Neural progenitor cell (in vitro differentiated cells): ENCODE measurements around the gene ZNF687. TPM values are rescaled to one million over a fixed set of nuclear protein-coding genes. Genes with fewer than 3 reads are reported as not detected.

Source experiments
- DNase-seq: peaks from one replicate; pipeline ENCODE4 v3.0.0-alpha.2; 2016; ENCODE audit warnings: low spot score
- H2AFZ ChIP-seq: fragments of 200-600 bp; sonication (generic); replicated peaks from 2 replicates; pipeline ENCODE4 v1.6.1; 2016; ENCODE audit warnings: antibody characterized with exemption
- H3F3A ChIP-seq: fragments of 200-600 bp; sonication (generic); 2 replicates; pipeline ENCODE4 v1.6.1; 2016; ENCODE audit warnings: antibody characterized with exemption, low read depth
- H3K27ac ChIP-seq: fragments of 200-600 bp; sonication (generic); 2 replicates; pipeline ENCODE4 v1.5.1; 2016; ENCODE audit warnings: mild to moderate bottlenecking
- H3K27me3 ChIP-seq: fragments of 200-600 bp; sonication (generic); 2 replicates; pipeline ENCODE4 v1.6.1; 2016; ENCODE audit warnings: mild to moderate bottlenecking, moderate library complexity
- H3K36me3 ChIP-seq: fragments of 200-600 bp; sonication (generic); 2 replicates; pipeline ENCODE4 v1.5.1; 2016
- H3K4me1 ChIP-seq: fragments of 200-600 bp; sonication (generic); 2 replicates; pipeline ENCODE4 v1.6.1; 2016; ENCODE audit warnings: mixed run types
- H3K4me2 ChIP-seq: fragments of 200-600 bp; sonication (generic); 2 replicates; pipeline ENCODE4 v1.6.1; 2016
- H3K4me3 ChIP-seq: fragments of 200-600 bp; sonication (generic); 2 replicates; pipeline ENCODE4 v1.5.1; 2016
- H3K79me2 ChIP-seq: fragments of 200-600 bp; sonication (generic); 2 replicates; pipeline ENCODE4 v1.6.1; 2016; ENCODE audit warnings: low read depth
- H3K9ac ChIP-seq: fragments of 200-600 bp; sonication (generic); 2 replicates; pipeline ENCODE4 v1.6.1; 2016
- H3K9me3 ChIP-seq: fragments of 200-600 bp; sonication (generic); 2 replicates; pipeline ENCODE4 v1.5.1; 2016; ENCODE audit warnings: low read depth
- H4K20me1 ChIP-seq: fragments of 200-600 bp; sonication (generic); 2 replicates; pipeline ENCODE4 v1.6.1; 2016; ENCODE audit warnings: low read depth
- H3K27ac Mint-ChIP-seq: 3 replicates; pipeline ENCODE4 v1.8.0; 2021; ENCODE audit warnings: mixed read lengths
- H3K27me3 Mint-ChIP-seq: 2 replicates; pipeline ENCODE4 v1.8.0; 2022; ENCODE audit warnings: low read depth, mild to moderate bottlenecking, inconsistent platforms, moderate library complexity, mixed read lengths; ENCODE audit not compliant: insufficient read depth
- H3K36me3 Mint-ChIP-seq: 3 replicates; pipeline ENCODE4 v1.8.0; 2021; ENCODE audit warnings: mixed read lengths
- H3K4me1 Mint-ChIP-seq: 3 replicates; pipeline ENCODE4 v1.8.0; 2021; ENCODE audit warnings: mixed read lengths
- H3K4me3 Mint-ChIP-seq: 3 replicates; pipeline ENCODE4 v1.8.0; 2021; ENCODE audit warnings: mild to moderate bottlenecking, moderate library complexity, mixed read lengths
- H3K9me3 Mint-ChIP-seq: 3 replicates; pipeline ENCODE4 v1.8.0; 2020; ENCODE audit warnings: mixed read lengths
- CTCF ChIP-seq: fragments of 200-600 bp; sonication (generic); IDR thresholded peaks from 2 replicates; pipeline ENCODE4 v1.5.1; 2017; ENCODE audit warnings: antibody characterized with exemption, mild to moderate bottlenecking
- EZH2 ChIP-seq: fragments of 200-600 bp; sonication (generic); IDR thresholded peaks from 2 replicates; pipeline ENCODE4 v1.6.1; 2017; ENCODE audit warnings: antibody characterized with exemption, mild to moderate bottlenecking, moderate library complexity
- EZH2phosphoT487 ChIP-seq: fragments of 200-600 bp; sonication (generic); IDR thresholded peaks from 2 replicates; pipeline ENCODE4 v1.6.1; 2017; ENCODE audit warnings: antibody characterized with exemption
- total RNA-seq: library from RNA; depleted of rRNA; stranded (reverse); fragments of >200 nt; gene quantifications from 2 replicates; pipeline ENCODE4 v1.2.3, GENCODE V29; 2015; ENCODE audit warnings: low replicate concordance

ZNF687 gene
- 20.2 and 43.1 TPM in 2 replicates for total RNA-seq

GRCh38 chr1:151281969-151282882, at the start of gene ZNF687:
Gene ZNF687, plus strand, starts transcription at chr1:151282299. Its CDS starts 3,993 bp downstream, at chr1:151286292.
- peak within 1 kb of the TSS; percentile 97 for H2AFZ ChIP-seq

GRCh38 chr1:151235235-151235634, 46.9 kb upstream of the ZNF687 start:
- TF ChIP-seq CTCF: no peak
- no peak for TF ChIP-seq EZH2phosphoT487
- no peak for TF ChIP-seq EZH2
- H3K27ac ChIP-seq: no peak overlapping the region
- H3K4me2 ChIP-seq: no peak overlapping the region
- H3K36me3 Mint-ChIP-seq: peaks cover 40% of the 10 kb centered on the region
- H3K27me3 ChIP-seq: no peaks in the 10 kb centered on the region
- H3K9ac ChIP-seq: no peak overlapping the region
- no peaks in the 10 kb centered on the region for H3K9me3 Mint-ChIP-seq
- no peak overlapping the region for H3K27ac Mint-ChIP-seq
- peaks cover 4% of the 10 kb centered on the region for H4K20me1 ChIP-seq
- H2AFZ ChIP-seq: no peak overlapping the region
- no peaks in the 10 kb centered on the region for H3K4me1 Mint-ChIP-seq
- no peaks in the 10 kb centered on the region for H3K9me3 ChIP-seq
- H3K4me3 ChIP-seq: no peak overlapping the region
- no peaks in the 10 kb centered on the region for H3K79me2 ChIP-seq
- H3K36me3 ChIP-seq: peaks cover 16% of the 10 kb centered on the region
- DNase-seq: no peak
- no peaks in the 10 kb centered on the region for H3K27me3 Mint-ChIP-seq
- H3F3A ChIP-seq: peaks cover 6% of the 10 kb centered on the region
- H3K4me3 Mint-ChIP-seq: no peak overlapping the region
- H3K4me1 ChIP-seq: no peaks in the 10 kb centered on the region

More at GRCh38 chr1:151281969-151282882, at the start of gene ZNF687:
- no peaks in the 10 kb centered on the region for H3K9me3 Mint-ChIP-seq
- H3K4me3 Mint-ChIP-seq: peak within 1 kb of the TSS; percentile 97
- Histone ChIP-seq H3K36me3 (no peaks in the 10 kb centered on the region), H4K20me1 (peaks cover 42% of the 10 kb centered on the region), H3K4me1 (peaks cover 13% of the 10 kb centered on the region), H3K79me2 (peaks cover 38% of the 10 kb centered on the region), H3K9me3 (no peaks in the 10 kb centered on the region), H3K27ac (peak within 1 kb of the TSS; percentile 98), H3K27me3 (no peaks in the 10 kb centered on the region), H3K4me3 (peak within 1 kb of the TSS; percentile 82), H3F3A (peaks cover 13% of the 10 kb centered on the region), H3K9ac (peak within 1 kb of the TSS; percentile 81), H3K4me2 (peak within 1 kb of the TSS; percentile 94)
- peaks cover 2% of the 10 kb centered on the region for H3K36me3 Mint-ChIP-seq
- TF ChIP-seq CTCF (no peak), EZH2 (no peak), EZH2phosphoT487 (no peak)
- peak within 1 kb of the TSS; percentile 99 for H3K27ac Mint-ChIP-seq
- H3K4me1 Mint-ChIP-seq: peaks cover 19% of the 10 kb centered on the region
- peak; percentile 100 for DNase-seq
- H3K27me3 Mint-ChIP-seq: peaks cover 10% of the 10 kb centered on the region

DNA sequence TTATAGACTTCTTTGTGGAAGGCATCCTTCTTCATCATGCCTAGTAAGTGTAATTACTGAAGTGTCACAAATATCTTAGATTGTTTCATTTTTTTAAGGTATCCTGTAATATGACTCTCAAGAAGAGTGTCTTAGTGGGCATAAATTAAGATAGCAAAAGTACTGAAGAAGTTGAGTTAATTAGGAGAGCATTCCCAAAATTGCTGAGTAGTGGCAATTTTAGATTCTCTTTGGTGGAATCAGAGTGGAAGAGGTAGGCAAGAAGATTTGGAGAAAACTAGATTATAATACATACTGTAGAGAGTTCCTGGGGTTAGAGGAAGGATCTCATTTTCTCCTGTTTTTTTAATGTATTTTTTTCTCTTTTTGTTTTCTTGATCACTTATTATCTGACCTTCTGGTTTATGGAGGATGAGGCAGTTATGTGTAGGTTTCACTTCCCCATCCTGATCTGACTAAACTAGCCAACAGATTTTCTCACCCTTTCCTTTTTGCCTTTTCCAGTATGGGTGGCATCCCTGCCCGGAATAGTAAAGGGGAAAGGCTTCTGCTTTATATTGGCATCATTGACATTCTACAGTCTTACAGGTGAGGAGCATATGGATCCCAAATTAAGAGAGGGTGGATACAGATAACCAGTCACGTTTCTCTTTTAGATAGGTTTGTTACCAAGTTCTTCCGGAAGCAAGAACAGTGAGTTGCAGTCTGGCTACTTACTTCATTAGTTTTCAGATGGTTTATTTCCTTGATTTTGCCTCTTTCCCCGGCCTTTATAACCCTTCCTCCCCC, 44.2 kb upstream of the ZNF687 start:
- Histone ChIP-seq H2AFZ (no peak overlapping the region), H3K79me2 (no peaks in the 10 kb centered on the region), H3K27ac (no peak overlapping the region), H3K9me3 (no peaks in the 10 kb centered on the region), H3K27me3 (no peaks in the 10 kb centered on the region), H3K4me2 (no peak overlapping the region), H3K4me3 (no peak overlapping the region), H3F3A (peaks cover 16% of the 10 kb centered on the region), H4K20me1 (peaks cover 7% of the 10 kb centered on the region), H3K9ac (no peak overlapping the region), H3K36me3 (peaks cover 16% of the 10 kb centered on the region), H3K4me1 (no peaks in the 10 kb centered on the region)
- H3K9me3 Mint-ChIP-seq: no peaks in the 10 kb centered on the region
- TF ChIP-seq CTCF (no peak), EZH2 (no peak), EZH2phosphoT487 (no peak)
- DNase-seq: no peak
- H3K4me1 Mint-ChIP-seq: no peaks in the 10 kb centered on the region
- H3K27ac Mint-ChIP-seq: no peak overlapping the region
- peaks cover 41% of the 10 kb centered on the region for H3K36me3 Mint-ChIP-seq
- H3K4me3 Mint-ChIP-seq: no peak overlapping the region
- H3K27me3 Mint-ChIP-seq: peaks cover 4% of the 10 kb centered on the region
